ENCODE measurements around the gene AVP. TPM values are rescaled to one million over a fixed set of nuclear protein-coding genes. Genes with fewer than 3 reads are reported as not detected.
A peak's percentile ranks its signal among the peaks of the same experiment; 100 is the strongest.
"Not testable (repeated sequence)": the region's sequence is repeated elsewhere in the genome, so short reads cannot be mapped to it uniquely, and the experiment has no call there.

The AVP gene
- total RNA-seq, 2 donors from 2014 or later = not detected

DNA sequence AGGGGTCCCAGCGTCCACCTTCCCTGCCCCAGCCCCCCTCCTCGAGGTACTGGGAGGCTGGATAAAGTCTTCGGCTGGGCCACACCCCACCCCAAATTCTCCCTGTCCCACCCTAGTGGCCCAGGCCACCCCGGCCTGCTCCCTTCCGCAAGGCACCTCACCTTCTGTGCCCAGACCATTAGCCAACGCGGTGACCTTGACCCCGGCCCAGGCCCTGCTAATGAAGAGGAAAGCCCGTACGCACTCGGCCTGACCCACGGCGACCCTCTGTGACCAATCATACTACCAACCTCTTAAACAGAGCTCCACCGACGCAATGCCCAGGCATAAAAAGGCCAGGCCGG lies 13.3 kb downstream of the AVP start:
- Mint-ChIP-seq H3K27me3 (no peaks in the 10 kb centered on the region), H3K36me3 (ENCODE audit: low read depth) (peaks cover 2% of the 10 kb centered on the region), H3K4me1 (peaks cover 23% of the 10 kb centered on the region), H3K27ac (peak overlapping the region; percentile 91), H3K4me3 (peak overlapping the region; percentile 87)
- ATAC-seq (no peak), DNase-seq (no peak)
- no peaks in the 10 kb centered on the region for H3K9me3 ChIP-seq (ENCODE audit: control insufficient read depth, low read length, poor library complexity, severe bottlenecking)

DNA sequence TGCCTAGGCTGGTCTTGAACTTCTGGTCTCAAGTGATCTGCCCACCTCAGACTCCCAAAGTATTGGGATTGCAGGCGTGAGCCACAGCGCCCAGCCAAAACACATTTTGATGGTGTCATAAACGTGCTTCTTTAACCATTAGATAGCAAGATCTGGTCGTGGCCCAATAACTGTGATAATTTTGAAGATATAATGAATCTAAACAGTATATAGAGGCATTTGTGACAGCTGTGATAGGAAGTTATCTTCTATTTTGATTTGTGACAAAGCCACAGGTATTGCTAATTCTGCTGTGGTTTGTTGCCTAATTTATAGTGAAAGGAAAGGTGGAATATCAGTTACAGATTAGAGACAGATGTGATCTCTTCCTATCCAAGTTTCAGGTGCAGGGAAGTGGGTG lies 13.8 kb downstream of the AVP start:
- no peak for ATAC-seq
- peak overlapping the region; percentile 87 for H3K4me3 Mint-ChIP-seq
- peak overlapping the region; percentile 91 for H3K27ac Mint-ChIP-seq
- H3K27me3 Mint-ChIP-seq = no peaks in the 10 kb centered on the region
- H3K9me3 ChIP-seq (ENCODE audit: control insufficient read depth, low read length, poor library complexity, severe bottlenecking) = no peaks in the 10 kb centered on the region
- H3K36me3 Mint-ChIP-seq (ENCODE audit: low read depth) = peaks cover 2% of the 10 kb centered on the region
- H3K4me1 Mint-ChIP-seq = peaks cover 23% of the 10 kb centered on the region
- no peak for DNase-seq

DNA sequence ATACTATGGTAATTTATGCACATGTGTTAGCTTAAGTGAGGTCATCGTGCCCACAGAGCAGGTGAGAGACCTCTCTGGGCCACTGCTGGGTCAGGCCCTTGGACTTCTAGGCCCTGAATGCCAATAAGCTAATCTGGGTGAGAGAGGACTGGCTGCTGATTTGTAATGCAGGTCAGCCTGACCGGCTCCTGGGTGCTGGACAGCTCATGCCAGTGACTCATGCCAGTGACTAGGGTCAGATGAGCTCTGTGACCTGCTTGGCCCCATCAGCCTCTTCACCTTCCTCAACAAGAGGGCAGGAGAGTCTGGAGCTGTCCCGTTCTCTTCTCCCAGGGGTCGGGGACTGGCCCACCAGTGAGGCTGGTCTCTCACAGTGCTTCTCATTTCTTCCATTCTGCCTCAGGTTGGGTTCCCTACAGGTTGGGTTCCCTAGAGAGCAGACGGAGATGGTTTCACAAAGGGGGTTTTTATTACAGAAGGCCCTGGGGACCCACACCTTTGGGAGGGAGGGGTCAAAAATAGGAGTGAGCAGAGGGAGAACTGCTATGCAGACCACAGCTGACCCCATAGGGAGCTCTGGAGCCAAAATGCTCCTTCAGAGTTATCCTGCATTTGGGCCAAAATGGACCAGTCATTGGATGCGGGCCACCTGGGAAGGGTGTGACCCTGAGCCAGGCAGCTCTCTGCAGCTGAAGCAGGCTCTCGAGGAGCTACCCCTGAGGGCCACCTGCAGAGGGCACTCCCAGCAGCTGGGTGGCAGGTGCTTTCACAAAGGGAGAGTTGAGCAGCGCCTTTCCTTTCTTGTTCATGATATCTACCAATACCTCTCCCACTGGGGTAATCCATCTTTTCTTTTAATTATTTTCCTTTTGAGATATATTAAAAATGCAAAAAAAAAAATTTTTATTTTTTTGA lies 15.3 kb downstream of the AVP start:
- no peaks in the 10 kb centered on the region for H3K27me3 Mint-ChIP-seq
- DNase-seq (no peak), ATAC-seq (peak; percentile 26)
- H3K4me1 Mint-ChIP-seq = peaks cover 31% of the 10 kb centered on the region
- H3K27ac Mint-ChIP-seq = no peak overlapping the region
- no peak overlapping the region for H3K4me3 Mint-ChIP-seq
- no peaks in the 10 kb centered on the region for H3K9me3 ChIP-seq (ENCODE audit: control insufficient read depth, low read length, poor library complexity, severe bottlenecking)
- peaks cover 2% of the 10 kb centered on the region for H3K36me3 Mint-ChIP-seq (ENCODE audit: low read depth)

DNA sequence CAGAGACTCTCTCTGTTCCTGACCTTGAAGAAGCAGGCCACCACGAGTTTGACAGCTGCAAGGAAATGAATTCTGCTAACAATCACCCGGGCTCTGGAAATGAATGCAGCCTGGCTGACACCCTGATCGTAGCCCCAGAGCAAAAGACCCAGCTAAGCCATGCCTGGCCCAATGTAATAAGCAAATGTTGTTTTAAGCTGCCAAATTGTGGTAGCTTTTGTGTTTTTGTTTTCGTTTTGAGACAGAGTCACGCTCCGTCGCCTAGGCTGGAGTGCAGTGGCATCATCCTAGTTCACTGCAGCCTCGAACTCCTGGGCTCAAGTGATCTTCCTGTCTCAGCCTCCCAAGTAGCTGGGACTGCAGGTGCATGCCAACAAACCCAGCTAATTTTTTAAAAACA lies 16.4 kb downstream of the AVP start:
- Mint-ChIP-seq H3K4me3 (no peak overlapping the region), H3K36me3 (ENCODE audit: low read depth) (peaks cover 2% of the 10 kb centered on the region), H3K27me3 (no peaks in the 10 kb centered on the region), H3K4me1 (peaks cover 31% of the 10 kb centered on the region), H3K27ac (no peak overlapping the region)
- DNase-seq (no peak), ATAC-seq (no peak)
- no peaks in the 10 kb centered on the region for H3K9me3 ChIP-seq (ENCODE audit: control insufficient read depth, low read length, poor library complexity, severe bottlenecking)

DNA sequence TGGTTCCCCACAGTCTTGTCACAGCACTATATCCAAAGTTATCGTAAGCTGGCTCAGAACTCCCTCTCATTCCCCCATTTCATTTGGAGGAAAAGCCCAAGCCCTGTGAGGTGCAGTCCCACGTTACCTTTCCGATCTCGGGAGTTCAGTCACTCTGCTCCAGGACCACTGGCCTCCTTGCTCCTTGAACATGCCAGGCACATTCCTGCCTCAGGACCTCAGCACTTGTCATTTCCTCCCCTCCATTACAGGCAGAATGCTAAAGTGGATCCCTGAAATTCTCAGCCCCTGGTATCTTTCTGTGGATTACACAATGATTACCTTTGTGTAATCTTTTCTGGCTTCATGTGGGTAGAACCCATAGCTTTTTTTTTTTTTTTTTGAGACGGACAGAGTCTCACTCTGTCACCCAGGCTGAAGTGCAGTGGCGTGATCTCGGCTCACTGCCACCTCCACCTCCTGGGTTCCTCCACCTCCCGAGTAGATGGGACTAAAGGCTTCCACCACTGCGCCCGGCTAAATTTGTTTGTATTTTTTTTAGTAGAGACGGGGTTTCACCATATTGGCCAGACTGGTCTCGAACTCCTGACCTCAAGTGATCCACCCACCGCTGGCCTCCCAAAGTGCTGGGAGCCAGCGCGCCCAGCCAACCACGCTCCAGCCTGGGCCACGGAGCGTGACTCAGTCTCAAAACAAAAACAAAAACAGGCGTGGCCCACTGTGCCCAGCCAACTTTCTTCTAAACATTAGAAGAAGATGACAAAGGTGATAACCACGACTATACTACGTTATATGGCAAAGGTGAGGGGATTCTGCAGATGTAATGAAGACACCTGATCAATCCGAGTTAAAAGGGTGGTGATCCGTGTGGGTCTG lies 17.1 kb downstream of the AVP start:
- Mint-ChIP-seq H3K27ac (peak overlapping the region; percentile 69), H3K27me3 (no peaks in the 10 kb centered on the region), H3K4me3 (no peak overlapping the region), H3K36me3 (ENCODE audit: low read depth) (peaks cover 2% of the 10 kb centered on the region), H3K4me1 (peaks cover 28% of the 10 kb centered on the region)
- ATAC-seq (no peak), DNase-seq (no peak)
- no peaks in the 10 kb centered on the region for H3K9me3 ChIP-seq (ENCODE audit: control insufficient read depth, low read length, poor library complexity, severe bottlenecking)

DNA sequence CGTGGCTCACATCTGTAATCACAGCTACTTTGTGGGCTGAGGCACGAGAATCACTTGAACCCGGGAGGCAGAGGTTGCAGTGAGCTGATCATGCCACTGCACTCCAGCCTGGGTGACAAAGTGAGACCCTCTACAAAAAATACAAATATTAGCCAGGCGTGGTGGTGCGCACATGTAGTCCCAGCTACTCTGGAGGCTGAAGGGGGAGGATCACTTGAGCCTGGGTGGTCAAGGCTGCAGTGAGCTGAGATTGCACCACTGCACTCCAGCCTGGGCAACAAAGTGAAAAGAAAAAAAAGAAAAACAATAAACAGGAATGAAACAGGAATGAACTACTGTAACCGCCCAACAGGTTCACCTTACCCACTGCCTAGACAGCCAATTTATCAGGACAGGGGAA lies 20.4 kb downstream of the AVP start:
- H3K36me3 Mint-ChIP-seq (ENCODE audit: low read depth); H3K27ac Mint-ChIP-seq; ATAC-seq; H3K27me3 Mint-ChIP-seq; DNase-seq; H3K9me3 ChIP-seq (ENCODE audit: control insufficient read depth, low read length, poor library complexity, severe bottlenecking); H3K4me3 Mint-ChIP-seq: not testable (repeated sequence)
- H3K4me1 Mint-ChIP-seq = peaks cover 31% of the 10 kb centered on the region

DNA sequence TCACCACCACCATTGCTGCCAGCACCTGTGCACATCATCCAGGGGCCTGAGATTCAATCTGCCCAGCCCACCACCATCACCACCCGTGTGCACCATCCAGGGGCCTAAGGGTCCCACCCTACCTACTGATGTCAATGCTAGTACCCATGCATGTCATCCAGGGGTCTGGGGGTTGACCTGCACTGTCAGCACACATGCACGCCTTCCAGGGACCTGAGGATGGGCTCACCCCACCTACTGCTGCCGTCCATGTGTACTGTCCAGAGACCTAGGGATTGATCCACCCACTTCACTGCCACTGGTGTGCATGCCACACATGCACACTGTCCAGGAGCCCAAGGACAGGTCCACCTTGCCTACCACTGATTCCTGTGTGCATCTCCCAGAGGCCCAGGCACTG lies 25.0 kb downstream of the AVP start:
- DNase-seq (no peak), ATAC-seq (no peak)
- Mint-ChIP-seq H3K4me1 (peaks cover 19% of the 10 kb centered on the region), H3K36me3 (ENCODE audit: low read depth) (peaks cover 2% of the 10 kb centered on the region), H3K4me3 (no peak overlapping the region), H3K27me3 (no peaks in the 10 kb centered on the region), H3K27ac (peak overlapping the region; percentile 51)
- H3K9me3 ChIP-seq (ENCODE audit: control insufficient read depth, low read length, poor library complexity, severe bottlenecking) = no peaks in the 10 kb centered on the region

DNA sequence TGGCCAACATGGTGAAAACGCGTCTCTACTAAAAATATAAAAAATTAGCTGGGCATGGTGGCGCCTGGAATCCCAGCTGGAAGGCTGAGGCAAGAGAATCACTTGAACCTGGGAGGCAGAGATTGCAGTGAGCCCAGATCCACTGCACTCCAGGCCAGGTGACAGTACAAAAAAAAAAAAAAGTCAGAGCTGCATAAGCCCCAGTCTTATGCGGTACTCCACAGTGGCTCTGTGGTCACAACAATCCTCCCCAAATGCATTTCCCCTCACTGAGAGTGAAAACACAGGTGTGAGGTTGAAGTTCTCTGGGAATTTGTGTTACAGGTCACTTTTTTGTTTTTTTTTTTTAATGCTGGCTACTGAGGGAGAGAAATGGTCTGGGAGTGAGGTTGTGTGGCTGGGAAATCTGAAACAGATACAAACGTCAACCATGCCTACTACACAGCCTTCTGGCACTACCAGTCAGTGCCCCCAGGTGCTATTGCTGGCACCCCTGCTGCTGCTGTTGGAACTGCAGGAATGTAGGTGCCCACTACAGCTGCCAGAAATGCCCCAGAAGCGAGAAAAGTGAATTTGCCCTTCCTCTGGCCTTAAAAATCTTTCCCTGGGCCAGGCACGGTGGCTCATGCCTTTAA lies 33.0 kb downstream of the AVP start:
- H3K27ac Mint-ChIP-seq = peak overlapping the region; percentile 53
- DNase-seq (no peak), ATAC-seq (peak; percentile 27)
- no peaks in the 10 kb centered on the region for H3K27me3 Mint-ChIP-seq
- H3K9me3 ChIP-seq (ENCODE audit: control insufficient read depth, low read length, poor library complexity, severe bottlenecking) = no peaks in the 10 kb centered on the region
- no peak overlapping the region for H3K4me3 Mint-ChIP-seq
- H3K4me1 Mint-ChIP-seq = peaks cover 9% of the 10 kb centered on the region
- no peaks in the 10 kb centered on the region for H3K36me3 Mint-ChIP-seq (ENCODE audit: low read depth)

DNA sequence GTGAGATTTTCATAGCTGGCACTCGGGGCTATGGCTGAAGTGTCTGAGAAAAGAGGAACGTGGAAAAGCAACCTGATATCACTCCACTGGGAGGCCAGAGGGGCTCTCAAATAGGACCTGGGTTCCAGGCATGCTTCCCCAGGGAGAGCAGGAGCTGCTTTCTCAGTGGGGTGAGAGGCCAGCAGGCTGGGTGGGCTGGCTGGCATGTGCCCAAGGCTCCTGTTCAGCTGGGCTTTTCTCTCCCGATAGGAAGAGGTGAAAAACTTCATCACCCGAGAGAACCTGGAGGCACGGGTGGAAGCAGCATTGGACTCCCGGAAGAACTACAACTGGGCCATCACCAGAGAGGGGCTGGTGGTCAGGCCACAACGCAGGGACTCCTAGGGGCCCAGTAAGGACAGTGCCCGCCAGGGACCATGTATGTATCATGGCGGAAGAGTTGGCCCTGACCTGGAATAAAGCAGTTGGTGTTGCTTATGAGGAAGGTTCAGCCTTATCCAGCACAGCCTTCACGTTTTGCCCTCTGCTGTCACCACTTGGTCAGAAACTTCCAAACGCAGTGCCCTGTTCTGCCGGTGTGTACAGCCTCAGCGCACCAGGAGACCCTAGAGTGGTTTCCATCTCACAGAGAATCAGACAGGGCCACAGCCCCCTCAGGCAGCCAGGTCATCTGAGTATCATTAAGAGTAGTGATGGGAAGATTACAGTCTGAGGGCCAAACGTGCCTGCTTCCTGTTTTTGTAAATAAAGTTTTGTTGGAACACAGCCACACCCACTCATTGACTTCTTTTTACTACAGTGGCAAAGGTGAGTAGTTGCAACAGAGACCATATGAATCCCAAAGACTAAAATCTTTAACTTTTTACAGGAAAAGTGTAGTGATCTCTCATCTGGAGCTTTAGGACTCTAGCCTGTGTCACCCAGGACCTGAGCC lies 36.8 kb downstream of the AVP start:
- no peak for ATAC-seq
- H3K27ac Mint-ChIP-seq = peak overlapping the region; percentile 9
- no peaks in the 10 kb centered on the region for H3K27me3 Mint-ChIP-seq
- no peak for DNase-seq
- H3K4me1 Mint-ChIP-seq = peaks cover 16% of the 10 kb centered on the region
- no peaks in the 10 kb centered on the region for H3K9me3 ChIP-seq (ENCODE audit: control insufficient read depth, low read length, poor library complexity, severe bottlenecking)
- H3K36me3 Mint-ChIP-seq (ENCODE audit: low read depth) = no peaks in the 10 kb centered on the region
- peak overlapping the region; percentile 50 for H3K4me3 Mint-ChIP-seq

DNA sequence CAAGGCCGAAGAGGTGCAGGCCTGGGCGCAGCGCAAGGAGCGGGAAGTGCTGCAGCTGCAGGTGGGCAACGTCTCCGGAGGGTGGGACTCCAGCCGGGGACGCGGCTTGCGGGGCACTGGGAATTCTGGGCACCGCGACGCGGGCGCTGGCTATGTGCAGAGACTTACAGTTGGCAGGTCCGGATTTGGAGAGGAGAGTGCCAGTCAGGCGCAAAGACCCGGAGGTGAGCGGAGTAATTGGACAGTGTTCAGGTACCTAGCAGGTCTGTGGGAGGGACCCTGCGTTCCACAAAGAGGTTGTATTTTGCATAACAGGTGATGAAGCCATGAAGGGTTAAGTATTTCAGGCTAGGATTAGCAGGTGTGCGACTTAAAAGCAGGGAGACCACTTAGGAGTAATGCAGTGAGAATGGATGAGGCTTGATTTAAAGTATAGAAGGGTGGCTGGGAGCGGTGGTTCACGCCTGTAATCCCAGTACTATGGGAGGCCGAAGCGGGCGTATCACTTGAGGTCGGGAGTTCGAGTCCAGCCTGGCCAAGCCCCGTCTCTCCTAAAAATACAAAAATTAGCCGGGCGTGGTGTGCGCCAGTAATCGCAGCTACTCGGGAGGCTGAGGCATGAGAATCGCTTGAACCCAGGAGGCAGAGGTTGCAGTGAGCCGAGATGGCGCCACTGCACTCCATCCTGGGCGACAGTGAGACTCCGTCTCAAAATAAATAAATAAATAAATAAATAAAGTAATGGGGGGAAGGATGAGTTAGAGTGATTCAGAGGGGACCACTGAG lies 37.7 kb downstream of the AVP start:
- Mint-ChIP-seq H3K4me3 (peak overlapping the region; percentile 92), H3K4me1 (peaks cover 16% of the 10 kb centered on the region), H3K27me3 (no peaks in the 10 kb centered on the region), H3K27ac (peak overlapping the region; percentile 9), H3K36me3 (ENCODE audit: low read depth) (no peaks in the 10 kb centered on the region)
- ATAC-seq = no peak
- no peak for DNase-seq
- no peaks in the 10 kb centered on the region for H3K9me3 ChIP-seq (ENCODE audit: control insufficient read depth, low read length, poor library complexity, severe bottlenecking)

DNA sequence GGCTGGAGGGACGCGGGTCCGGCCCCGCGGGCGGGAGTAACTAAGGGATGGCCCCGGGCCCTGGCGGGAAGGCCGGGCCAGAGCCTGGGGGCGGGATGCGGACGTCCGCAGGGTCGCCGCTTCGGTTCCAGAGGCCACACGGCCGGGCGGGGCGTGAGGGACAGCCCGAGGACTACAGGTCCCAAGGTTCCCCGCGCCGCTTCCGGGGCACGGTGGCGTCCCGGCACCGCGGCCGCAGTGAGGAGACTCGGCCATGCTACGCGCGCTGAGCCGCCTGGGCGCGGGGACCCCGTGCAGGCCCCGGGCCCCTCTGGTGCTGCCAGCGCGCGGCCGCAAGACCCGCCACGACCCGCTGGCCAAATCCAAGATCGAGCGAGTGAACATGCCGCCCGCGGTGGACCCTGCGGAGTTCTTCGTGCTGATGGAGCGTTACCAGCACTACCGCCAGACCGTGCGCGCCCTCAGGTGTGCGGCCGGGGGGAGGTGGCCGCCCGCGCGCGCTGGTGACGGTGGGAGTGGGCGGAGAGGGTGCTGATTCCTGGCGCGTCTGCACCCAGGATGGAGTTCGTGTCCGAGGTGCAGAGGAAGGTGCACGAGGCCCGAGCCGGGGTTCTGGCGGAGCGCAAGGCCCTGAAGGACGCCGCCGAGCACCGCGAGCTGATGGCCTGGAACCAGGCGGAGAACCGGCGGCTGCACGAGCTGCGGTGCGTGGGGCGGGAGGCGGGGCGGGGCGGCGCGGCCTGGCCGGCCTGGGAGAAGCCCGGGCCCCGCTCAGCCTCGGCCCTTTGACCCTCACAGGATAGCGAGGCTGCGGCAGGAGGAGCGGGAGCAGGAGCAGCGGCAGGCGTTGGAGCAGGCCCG lies 38.5 kb downstream of the AVP start, which contains the start of gene MRPS26:
Gene MRPS26, plus strand, starts transcription at position 237 of the 861 bp plus-strand sequence. Its CDS starts 17 bp downstream, at position 254.
- Mint-ChIP-seq H3K27ac (peak within 1 kb of the TSS; percentile 66), H3K4me1 (peaks cover 18% of the 10 kb centered on the region), H3K4me3 (peak within 1 kb of the TSS; percentile 92), H3K36me3 (ENCODE audit: low read depth) (no peaks in the 10 kb centered on the region), H3K27me3 (no peaks in the 10 kb centered on the region)
- no peaks in the 10 kb centered on the region for H3K9me3 ChIP-seq (ENCODE audit: control insufficient read depth, low read length, poor library complexity, severe bottlenecking)
- DNase-seq (peak; percentile 59 to 69 (median 65)), ATAC-seq (peak; percentile 92)
